ENCODE data around the gene CDK19. TPM values are rescaled to one million over a fixed set of nuclear protein-coding genes. Genes with fewer than 3 reads are reported as not detected.

The CDK19 gene
- total and polyA plus RNA-seq, 2 of the 4 experiments (the other 2 are of a cell fraction), result 6.0 to 6.8 TPM

DNA sequence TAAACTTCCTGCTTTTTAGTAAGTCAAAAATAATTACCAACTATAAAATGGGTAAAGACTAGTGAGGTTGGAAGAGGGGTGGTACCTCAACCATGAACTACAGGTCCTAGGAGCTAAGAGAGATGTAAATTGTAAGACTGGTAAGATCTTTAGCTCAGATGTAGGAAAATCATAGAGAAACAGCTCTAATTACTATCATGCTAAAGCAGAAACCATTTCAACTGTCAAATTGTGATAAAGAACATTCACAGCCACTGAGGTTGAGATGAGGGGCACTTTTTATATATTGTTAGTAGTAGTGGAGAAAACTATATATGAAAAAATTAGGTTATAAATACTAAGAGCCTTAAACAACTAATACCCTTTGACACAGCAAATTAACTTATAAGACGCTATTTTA lies 20.0 kb downstream of the CDK19 start:
- Histone ChIP-seq H2BK120ac (ENCODE audit: low read depth, low read length) (no peak overlapping the region), H3K27ac (ENCODE audit: insufficient read depth, low read length) (no peak overlapping the region), H3K27me3 (ENCODE audit: control insufficient read depth, insufficient read depth, low read length) (no peaks in the 10 kb centered on the region), H4K5ac (ENCODE audit: low read depth, low read length) (no peak overlapping the region), H3K4me1 (ENCODE audit: control insufficient read depth, insufficient read depth, low read length) (no peaks in the 10 kb centered on the region), H3K18ac (ENCODE audit: low read depth, low read length) (no peak overlapping the region), H2BK15ac (ENCODE audit: low read depth, low read length) (no peak overlapping the region), H4K8ac (ENCODE audit: low read depth in 2 of 2, low read length in 2 of 2) (no peak overlapping the region), H2AFZ (replicated peaks; ENCODE audit: low read length, poor library complexity) (no peak overlapping the region), H3K4me2 (ENCODE audit: low read depth, low read length) (no peak overlapping the region), H4K91ac (ENCODE audit: insufficient read depth, low read depth, low read length) (no peak overlapping the region), H3K4ac (ENCODE audit: low read depth, low read length) (no peak overlapping the region), H3K9me3 (ENCODE audit: control insufficient read depth, insufficient read depth, low read length) (no peaks in the 10 kb centered on the region), H3K9me1 (ENCODE audit: insufficient read depth, low read length) (0 out of 2 replicates have a peak, but pooled peaks cover 3% of the 10 kb centered on the region), H2BK5ac (ENCODE audit: low read depth, low read length, poor library complexity, severe bottlenecking) (no peak overlapping the region), H2AK5ac (ENCODE audit: low read depth, low read length) (no peak overlapping the region), H2BK20ac (ENCODE audit: low read depth, low read length) (no peak overlapping the region), H3K23ac (ENCODE audit: low read depth, low read length) (no peak overlapping the region), H3K4me3 (ENCODE audit: insufficient read depth, low read depth, low read length) (no peak overlapping the region), H3K9ac (ENCODE audit: low read depth, low read length) (no peak overlapping the region), H3K79me1 (ENCODE audit: low read depth in 1 of 2, low read length in 2 of 2) (peaks cover 15% of the 10 kb centered on the region in 2 experiments), H2AK9ac (replicated peaks; ENCODE audit: low read depth, low read length, poor library complexity) (no peak overlapping the region), H3K36me3 (ENCODE audit: control insufficient read depth, insufficient read depth, low read length) (no peaks in the 10 kb centered on the region), H3K56ac (ENCODE audit: extremely low read depth, insufficient read depth, low read length) (no peak overlapping the region), H4K20me1 (ENCODE audit: insufficient read depth, low read length) (no peaks in the 10 kb centered on the region), H3K14ac (replicated peaks; ENCODE audit: low read depth, low read length) (no peak overlapping the region)
- intact Hi-C loops (cut with micrococcal nuclease), result no loop called here
- in situ Hi-C loops (cut with MboI; ENCODE audit: low sequenced_read_pairs), result no loop called here
- dilution Hi-C loops (cut with HindIII; ENCODE audit: low sequenced_read_pairs, unreplicated experiment), result no loop called here
- CTCF ChIA-PET, result interaction anchor here (0.7 kb wide), 1 partner anchor 41 kb away, joined by 3 read pairs; no protein-coding TSS in a partner anchor
- no TSS peak for BruUV-seq (replicated peaks)
- POLR2A ChIA-PET (ENCODE audit: unreplicated experiment), result no interaction called here
- DNase-seq (no peak), ATAC-seq (ENCODE audit: low read depth) (no peak)
- no CpG with 5 or more reads among the region's 1 CpG for WGBS, 2 experiments (ENCODE audit: extremely low coverage in 2 of 2, insufficient read length in 1 of 2)
- TF ChIP-seq, protein P1, sequence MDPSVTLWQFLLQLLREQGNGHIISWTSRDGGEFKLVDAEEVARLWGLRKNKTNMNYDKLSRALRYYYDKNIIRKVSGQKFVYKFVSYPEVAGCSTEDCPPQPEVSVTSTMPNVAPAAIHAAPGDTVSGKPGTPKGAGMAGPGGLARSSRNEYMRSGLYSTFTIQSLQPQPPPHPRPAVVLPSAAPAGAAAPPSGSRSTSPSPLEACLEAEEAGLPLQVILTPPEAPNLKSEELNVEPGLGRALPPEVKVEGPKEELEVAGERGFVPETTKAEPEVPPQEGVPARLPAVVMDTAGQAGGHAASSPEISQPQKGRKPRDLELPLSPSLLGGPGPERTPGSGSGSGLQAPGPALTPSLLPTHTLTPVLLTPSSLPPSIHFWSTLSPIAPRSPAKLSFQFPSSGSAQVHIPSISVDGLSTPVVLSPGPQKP (IDR thresholded peaks at IDR 0.05; ENCODE audit: borderline replicate concordance, low read depth, low read length), result no peak
- TF ChIP-seq NFE2L2 (IDR thresholded peaks at IDR 0.05; ENCODE audit: low read depth, low read length) (no peak), FOS (IDR thresholded peaks at IDR 0.05; ENCODE audit: low read depth, low read length) (no peak), POLR2A (IDR thresholded peaks at IDR 0.05; ENCODE audit: low read depth, low read length) (no peak), RAD21 (IDR thresholded peaks at IDR 0.05; ENCODE audit: low read length) (no peak), MAZ (IDR thresholded peaks at IDR 0.05; ENCODE audit: borderline replicate concordance, low read depth, low read length) (no peak), CEBPB (IDR thresholded peaks at IDR 0.05; ENCODE audit: low read depth, low read length) (no peak), RFX5 (IDR thresholded peaks at IDR 0.05; ENCODE audit: low read depth, low read length) (no peak), SMC3 (IDR thresholded peaks at IDR 0.05; ENCODE audit: low read depth, low read length) (no peak), BHLHE40 (IDR thresholded peaks at IDR 0.05; ENCODE audit: low read depth, low read length) (no peak), CHD1 (IDR thresholded peaks at IDR 0.05; ENCODE audit: low read depth, low read length) (no peak), MAFK (IDR thresholded peaks at IDR 0.05; ENCODE audit: low read depth, low read length) (no peak), CTCF (conservative IDR thresholded peaks at IDR 0.05; ENCODE audit: low read depth, low read length) (no peak), RCOR1 (IDR thresholded peaks at IDR 0.05; ENCODE audit: insufficient replicate concordance, low read length) (no peak), MXI1 (IDR thresholded peaks at IDR 0.05; ENCODE audit: borderline replicate concordance, low read depth, low read length) (no peak)
- TF ChIP-seq, protein P2, sequence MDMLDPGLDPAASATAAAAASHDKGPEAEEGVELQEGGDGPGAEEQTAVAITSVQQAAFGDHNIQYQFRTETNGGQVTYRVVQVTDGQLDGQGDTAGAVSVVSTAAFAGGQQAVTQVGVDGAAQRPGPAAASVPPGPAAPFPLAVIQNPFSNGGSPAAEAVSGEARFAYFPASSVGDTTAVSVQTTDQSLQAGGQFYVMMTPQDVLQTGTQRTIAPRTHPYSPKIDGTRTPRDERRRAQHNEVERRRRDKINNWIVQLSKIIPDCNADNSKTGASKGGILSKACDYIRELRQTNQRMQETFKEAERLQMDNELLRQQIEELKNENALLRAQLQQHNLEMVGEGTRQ (IDR thresholded peaks at IDR 0.05; ENCODE audit: low read depth, low read length), result no peak

Measured in IMR-90 (cell line).